ENCODE data around the gene MRGPRF. TPM values are rescaled to one million over a fixed set of nuclear protein-coding genes. Genes with fewer than 3 reads are reported as not detected.

MRGPRF gene, protein sequence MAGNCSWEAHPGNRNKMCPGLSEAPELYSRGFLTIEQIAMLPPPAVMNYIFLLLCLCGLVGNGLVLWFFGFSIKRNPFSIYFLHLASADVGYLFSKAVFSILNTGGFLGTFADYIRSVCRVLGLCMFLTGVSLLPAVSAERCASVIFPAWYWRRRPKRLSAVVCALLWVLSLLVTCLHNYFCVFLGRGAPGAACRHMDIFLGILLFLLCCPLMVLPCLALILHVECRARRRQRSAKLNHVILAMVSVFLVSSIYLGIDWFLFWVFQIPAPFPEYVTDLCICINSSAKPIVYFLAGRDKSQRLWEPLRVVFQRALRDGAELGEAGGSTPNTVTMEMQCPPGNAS
- total RNA-seq (2014; rRNA removed; shearing (Covaris generic)), result 0.03 TPM in 1 of 2 replicates, not detected in the other
- not detected in 2 replicates for polyA plus RNA-seq (2015; cell fraction: cytosol; rRNA removed)
- polyA plus RNA-seq (2015; cell fraction: nucleus; rRNA removed), result not detected in 2 replicates

- DNase-seq (ENCODE audit: low read depth), result no peak
These were observed at the start of gene MRGPRF for GRCh38 chr11:69013009-69013951. Gene MRGPRF, minus strand, starts transcription at chr11:69013246. Its CDS starts 3,345 bp downstream, at chr11:69009901.

- no peak for DNase-seq (ENCODE audit: low read depth)
These were observed 49.3 kb upstream of the MRGPRF start for GRCh38 chr11:69062169-69062855.

GRCh38 chr11:69061713-69062053 lies 48.6 kb upstream of the MRGPRF start:
- DNase-seq (ENCODE audit: low read depth), result no peak

DNA sequence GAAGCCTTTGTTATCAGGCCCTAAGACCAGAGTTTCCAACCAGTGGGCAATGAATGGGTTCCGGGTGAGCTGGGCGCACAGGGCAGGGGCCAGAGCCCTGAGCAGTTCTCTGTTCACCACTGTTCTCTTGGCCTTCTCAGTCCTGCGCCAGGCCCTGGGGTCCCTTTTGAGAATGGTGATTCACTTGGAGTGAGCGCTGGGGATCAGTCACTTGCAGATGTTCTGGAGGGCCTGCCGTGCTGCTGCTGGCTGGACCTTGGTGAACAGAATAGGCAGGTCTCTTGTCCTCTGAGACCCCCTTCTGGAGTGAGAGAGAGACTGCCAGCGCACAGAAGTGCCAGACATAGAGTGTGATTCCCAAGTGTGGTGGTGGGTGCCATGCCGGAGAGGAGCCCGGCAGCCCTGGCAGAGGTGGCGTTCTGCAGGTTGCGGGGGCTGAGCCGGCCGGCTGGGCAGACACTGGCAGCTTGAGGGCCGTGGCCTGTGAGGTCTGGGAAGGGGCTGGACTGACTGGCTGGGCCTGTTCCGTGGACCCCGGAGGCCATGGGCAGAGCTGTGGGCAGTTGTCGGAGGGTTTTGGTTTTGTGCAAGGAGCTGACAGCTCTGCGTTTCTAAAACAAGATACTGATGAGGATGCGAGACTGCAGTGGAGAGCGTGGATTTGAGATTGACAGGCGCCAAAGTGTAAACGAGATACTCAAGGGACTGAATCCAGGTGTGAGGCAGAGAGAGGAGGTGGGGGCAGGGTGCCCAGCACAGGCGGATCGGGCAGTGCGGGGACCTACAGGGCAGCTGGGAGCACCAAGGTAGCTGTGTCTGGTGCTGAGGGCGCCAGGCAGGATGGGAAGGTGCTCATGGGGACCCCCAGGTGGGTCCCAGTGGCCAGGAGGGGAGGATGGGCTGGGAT lies 48.0 kb upstream of the MRGPRF start:
- no peak for DNase-seq (ENCODE audit: low read depth)

GRCh38 chr11:69059985-69060384 lies 46.9 kb upstream of the MRGPRF start:
- no peak for DNase-seq (ENCODE audit: low read depth)

- DNase-seq (ENCODE audit: low read depth), result no peak
These were observed 46.4 kb upstream of the MRGPRF start for GRCh38 chr11:69059429-69059828.

- DNase-seq (ENCODE audit: low read depth), result no peak
These were observed 45.6 kb upstream of the MRGPRF start for GRCh38 chr11:69058511-69059270.

DNA sequence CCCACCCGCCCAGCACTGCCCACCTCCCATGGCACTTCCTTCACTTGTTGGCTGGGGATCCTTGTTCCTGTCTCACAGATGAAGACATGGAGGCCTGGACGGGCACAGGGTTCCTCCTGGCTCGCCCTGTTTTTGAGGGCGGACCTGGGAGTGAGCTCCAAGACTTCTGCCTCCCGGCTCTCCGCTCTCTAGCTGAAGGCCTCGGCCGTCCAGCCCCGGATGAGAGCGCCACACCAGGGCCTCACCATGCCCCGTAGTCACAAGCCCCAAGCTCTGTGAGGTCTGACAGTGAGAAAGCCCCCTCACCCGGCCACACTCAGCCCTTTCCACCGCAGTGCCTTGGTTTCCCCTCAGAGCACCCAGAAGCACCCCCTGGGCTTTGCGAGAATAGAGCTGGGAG lies 44.8 kb upstream of the MRGPRF start:
- DNase-seq (ENCODE audit: low read depth), result no peak

DNA sequence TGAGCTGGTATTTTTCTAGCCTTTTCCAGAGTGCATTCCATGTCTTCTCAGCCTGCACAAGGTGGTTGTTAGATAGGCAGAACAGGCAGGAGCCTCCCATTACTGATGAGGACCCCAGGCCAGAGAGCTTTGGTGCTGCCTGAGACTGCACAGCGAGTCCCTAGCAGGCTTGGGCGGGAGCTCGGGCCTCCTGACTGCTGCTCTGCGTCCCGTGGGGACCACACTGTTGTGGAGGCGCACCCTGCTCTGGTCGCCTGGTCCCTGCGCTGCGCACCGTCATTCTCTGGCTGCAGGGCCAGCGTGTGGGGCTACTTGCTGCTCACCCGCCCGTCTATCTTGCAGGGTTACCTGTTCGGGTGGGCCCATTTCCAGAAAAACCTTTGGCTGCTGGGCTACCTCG lies 44.2 kb upstream of the MRGPRF start:
- DNase-seq (ENCODE audit: low read depth), result no peak

DNA sequence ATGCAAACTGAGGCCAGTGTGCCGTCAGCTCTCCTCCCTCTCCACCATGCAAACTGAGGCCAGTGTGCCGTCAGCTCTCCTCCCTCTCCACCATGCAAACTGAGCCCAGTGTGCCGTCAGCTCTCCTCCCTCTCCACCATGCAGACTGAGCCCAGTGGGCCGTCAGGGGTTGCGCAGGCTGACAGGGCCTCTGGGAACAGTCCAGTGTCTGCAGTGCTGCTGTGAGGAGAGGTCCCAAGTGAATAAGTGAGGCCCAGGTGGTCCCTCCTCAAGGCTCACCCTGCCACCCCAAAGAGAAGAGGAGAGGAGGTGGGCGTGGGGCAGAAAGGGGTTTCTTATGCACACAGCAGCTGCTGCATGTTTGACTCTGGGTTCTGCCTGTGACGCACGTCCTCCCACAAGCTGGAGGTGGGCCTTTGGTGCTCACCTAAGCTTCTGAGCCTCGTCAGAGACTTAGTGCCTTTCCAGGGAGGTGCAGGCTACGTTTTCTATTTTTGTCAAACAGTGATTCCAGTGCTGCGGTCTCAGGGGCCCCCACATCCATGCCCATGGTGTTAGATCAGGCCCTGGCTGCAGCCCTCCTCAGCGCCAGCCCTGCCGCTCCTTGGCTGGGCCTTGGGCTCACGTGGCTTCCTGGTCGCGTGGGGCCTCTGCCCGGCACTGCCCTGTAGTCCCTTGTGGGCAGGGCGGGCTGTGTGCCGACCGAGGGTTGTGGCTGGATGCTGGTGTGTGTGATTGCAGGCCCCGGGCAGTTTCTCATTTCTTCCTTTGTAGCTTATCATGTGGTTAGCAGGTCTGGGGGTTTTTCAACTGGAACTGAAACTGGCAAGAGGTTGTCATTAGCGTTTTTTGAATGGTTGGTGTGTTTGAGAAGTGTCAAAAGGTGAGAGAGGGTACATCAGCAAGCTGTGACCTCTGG lies 42.8 kb upstream of the MRGPRF start:
- no peak for DNase-seq (ENCODE audit: low read depth)

GRCh38 chr11:69055212-69055586 lies 42.2 kb upstream of the MRGPRF start:
- DNase-seq (ENCODE audit: low read depth), result no peak

GRCh38 chr11:69054397-69055211 lies 41.6 kb upstream of the MRGPRF start:
- no peak for DNase-seq (ENCODE audit: low read depth)

DNA sequence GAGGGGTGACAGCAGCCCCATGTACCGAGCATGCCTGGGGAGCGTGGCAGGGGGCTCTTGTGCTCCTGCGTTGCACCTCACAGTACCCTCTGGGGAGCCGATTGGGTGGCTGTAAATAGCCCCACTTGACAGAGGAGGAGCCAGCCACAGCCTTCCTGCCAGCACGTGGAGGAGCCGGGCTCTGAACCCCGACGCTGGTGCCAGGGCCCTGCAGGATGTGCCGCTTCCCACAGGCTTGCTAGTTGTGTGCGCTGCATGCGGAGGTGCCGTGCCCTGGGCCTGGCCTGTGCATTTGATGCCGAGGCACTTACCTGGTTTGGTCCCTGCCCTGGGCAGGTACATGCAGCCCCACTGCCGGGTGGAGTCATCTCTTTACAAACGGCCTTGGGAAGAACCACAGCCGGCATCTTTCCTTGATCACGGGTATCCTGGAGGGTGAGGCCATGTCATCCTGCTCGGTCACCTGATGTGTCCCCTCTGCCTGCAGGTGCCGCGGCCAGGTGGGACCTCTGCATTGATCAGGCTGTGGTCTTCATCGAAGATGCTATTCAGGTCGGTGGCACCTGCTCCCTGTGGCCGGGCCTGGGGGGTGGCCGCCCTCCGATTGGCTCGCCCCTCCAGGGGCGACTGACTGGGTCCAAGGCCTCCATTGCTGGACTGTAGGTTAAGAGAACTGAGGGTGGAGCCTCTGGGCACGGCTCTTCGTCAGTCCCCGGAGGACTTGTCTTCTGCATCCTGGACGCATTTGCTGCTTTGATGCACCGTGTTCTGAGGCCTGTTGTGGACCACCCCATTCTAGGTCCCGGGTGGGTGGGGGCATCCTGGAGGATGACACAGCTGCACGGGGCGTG lies 40.7 kb upstream of the MRGPRF start:
- no peak for DNase-seq (ENCODE audit: low read depth)

- no peak for DNase-seq (ENCODE audit: low read depth)
These were observed 40.1 kb upstream of the MRGPRF start for GRCh38 chr11:69053169-69053477.

DNA sequence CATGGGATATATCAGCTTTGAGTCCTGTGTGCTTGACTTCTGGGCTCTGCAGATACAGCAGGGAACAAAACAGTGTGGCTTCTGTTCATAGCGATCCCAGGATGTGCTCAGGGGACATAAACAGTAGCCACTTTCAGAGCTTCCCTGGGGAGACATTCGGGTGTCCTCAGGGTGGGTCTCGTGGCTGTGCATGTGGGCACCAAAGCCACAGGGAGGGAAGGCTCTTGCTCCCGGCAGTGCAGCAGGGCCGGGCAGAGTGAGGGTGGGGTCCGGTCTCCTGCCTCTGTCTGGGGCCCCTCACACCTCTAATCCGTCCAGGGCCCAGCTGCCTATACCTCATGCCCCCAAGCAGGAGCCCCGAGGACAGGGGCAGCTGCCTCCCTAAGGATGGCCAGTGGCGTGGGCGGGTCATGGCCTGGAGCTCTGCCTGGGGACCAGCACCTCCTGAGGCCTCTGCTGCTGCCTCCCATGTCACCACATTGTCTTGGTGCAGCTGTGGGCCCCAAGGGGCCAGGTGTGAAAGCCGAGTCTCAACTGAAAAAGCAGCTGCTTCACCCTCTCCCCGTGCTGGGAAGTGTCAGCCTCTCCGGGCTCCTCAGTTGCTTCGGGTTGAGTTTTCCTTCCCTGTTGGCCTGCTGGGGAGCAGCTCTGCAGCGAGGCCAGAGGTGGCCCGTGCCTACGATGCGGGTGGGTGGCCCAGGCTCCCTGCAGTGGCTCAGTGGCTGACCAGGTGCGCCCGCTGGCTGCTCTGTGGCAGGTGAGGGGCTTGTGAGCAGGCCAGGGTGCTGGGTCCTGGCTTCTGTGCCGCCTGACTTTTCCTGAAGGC lies 39.5 kb upstream of the MRGPRF start:
- DNase-seq (ENCODE audit: low read depth), result no peak

Measured in HT1080 (cell line).